ENCODE data around the gene CAPZA1.

Gene CAPZA1

GRCh38 chr1:112702420-112703261 lies 83.0 kb downstream of the CAPZA1 start:
- DNase-seq, result no peak

- DNase-seq, result no peak
These were observed 84.1 kb downstream of the CAPZA1 start for GRCh38 chr1:112703706-112704105.

- DNase-seq, result no peak
These were observed 84.8 kb downstream of the CAPZA1 start for GRCh38 chr1:112704391-112704933.

GRCh38 chr1:112704934-112705627 lies 85.4 kb downstream of the CAPZA1 start:
- peak; percentile 79 for DNase-seq

GRCh38 chr1:112706505-112707220 lies 87.0 kb downstream of the CAPZA1 start, which contains the start of gene RHOC:
Gene RHOC, minus strand, starts transcription at chr1:112707127. Its CDS starts 3,328 bp downstream, at chr1:112703799.
- peak; percentile 69 for DNase-seq

GRCh38 chr1:112707221-112708001 lies 87.8 kb downstream of the CAPZA1 start:
- peak; percentile 81 for DNase-seq

- no peak for DNase-seq
These were observed 88.4 kb downstream of the CAPZA1 start for GRCh38 chr1:112708002-112708448.

- DNase-seq, result no peak
These were observed 88.9 kb downstream of the CAPZA1 start for GRCh38 chr1:112708489-112708888.

GRCh38 chr1:112710159-112710558 lies 90.5 kb downstream of the CAPZA1 start:
- DNase-seq, result no peak

GRCh38 chr1:112710586-112710985 lies 91.0 kb downstream of the CAPZA1 start:
- no peak for DNase-seq

GRCh38 chr1:112711041-112711440 lies 91.4 kb downstream of the CAPZA1 start:
- no peak for DNase-seq

GRCh38 chr1:112711670-112712069 lies 92.0 kb downstream of the CAPZA1 start:
- DNase-seq, result no peak

GRCh38 chr1:112712191-112712590 lies 92.6 kb downstream of the CAPZA1 start:
- no peak for DNase-seq

GRCh38 chr1:112712701-112713128 lies 93.1 kb downstream of the CAPZA1 start:
- no peak for DNase-seq

- DNase-seq, result peak; percentile 69
These were observed 94.1 kb downstream of the CAPZA1 start for GRCh38 chr1:112713466-112714312.

GRCh38 chr1:112714313-112715263 lies 95.0 kb downstream of the CAPZA1 start:
- DNase-seq, result peak; percentile 20

- DNase-seq, result peak; percentile 97
These were observed 95.8 kb downstream of the CAPZA1 start, which contains the start of gene PPM1J for GRCh38 chr1:112715264-112716053. Gene PPM1J, minus strand, starts transcription at chr1:112715332. Its CDS starts 31 bp downstream, at chr1:112715301.

GRCh38 chr1:112716133-112716720 lies 96.6 kb downstream of the CAPZA1 start:
- peak; percentile 83 for DNase-seq

Measured in inflammatory macrophage treated with lipopolysaccharide for 4 hours (primary cell).